Brain pericyte (primary cell): Measurements from ENCODE around the gene TTC9B.

Source experiments
- DNase-seq: peaks from one replicate; pipeline ENCODE4 v3.0.0-alpha.2; 2012; ENCODE audit warnings: low read depth, low spot score

The TTC9B gene

GRCh38 chr19:40217934-40218890, at the start of gene TTC9B:
Gene TTC9B, minus strand, starts transcription at chr19:40218384. Its CDS starts 3 bp downstream, at chr19:40218381.
- no peak for DNase-seq

DNA sequence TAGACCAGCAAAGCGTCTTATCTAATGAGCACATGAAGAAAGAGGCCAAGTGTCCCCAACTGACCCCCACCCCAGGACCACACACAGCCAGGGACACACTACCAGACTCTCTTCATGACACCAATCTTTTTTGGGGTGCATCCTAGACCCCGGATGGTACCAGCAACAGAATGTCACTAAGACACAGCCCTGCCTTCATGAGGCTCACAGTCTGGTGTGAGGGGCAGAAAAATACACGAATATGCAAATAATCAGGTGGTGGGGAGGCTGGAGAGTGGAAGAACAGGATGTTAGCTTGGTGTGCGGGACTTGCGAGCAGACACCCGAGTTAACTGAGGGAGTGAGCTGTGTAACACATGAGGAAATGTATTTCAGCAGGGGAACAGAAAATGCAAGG, 49.4 kb upstream of the TTC9B start:
- no peak for DNase-seq

- DNase-seq, result no peak
These were observed 48.9 kb upstream of the TTC9B start for GRCh38 chr19:40266912-40267600.

- no peak for DNase-seq
These were observed 47.9 kb upstream of the TTC9B start for GRCh38 chr19:40266119-40266518.

DNA sequence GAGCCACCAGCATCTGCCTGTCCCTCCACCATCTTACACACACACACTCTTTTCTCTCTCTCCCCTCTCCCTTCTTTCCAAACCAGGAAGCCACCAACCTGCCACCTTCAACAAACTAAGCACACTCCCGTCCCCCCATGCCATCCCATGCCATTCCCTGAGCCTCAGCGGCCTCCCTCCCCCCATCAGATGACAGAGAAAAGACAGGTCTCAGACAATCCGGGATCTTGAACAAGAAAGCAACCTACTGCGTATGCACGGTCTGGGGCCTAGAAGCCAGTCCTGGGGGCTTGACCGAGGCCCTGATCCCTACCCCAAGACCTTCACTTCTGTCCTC, 47.5 kb upstream of the TTC9B start:
- DNase-seq, result no peak

DNA sequence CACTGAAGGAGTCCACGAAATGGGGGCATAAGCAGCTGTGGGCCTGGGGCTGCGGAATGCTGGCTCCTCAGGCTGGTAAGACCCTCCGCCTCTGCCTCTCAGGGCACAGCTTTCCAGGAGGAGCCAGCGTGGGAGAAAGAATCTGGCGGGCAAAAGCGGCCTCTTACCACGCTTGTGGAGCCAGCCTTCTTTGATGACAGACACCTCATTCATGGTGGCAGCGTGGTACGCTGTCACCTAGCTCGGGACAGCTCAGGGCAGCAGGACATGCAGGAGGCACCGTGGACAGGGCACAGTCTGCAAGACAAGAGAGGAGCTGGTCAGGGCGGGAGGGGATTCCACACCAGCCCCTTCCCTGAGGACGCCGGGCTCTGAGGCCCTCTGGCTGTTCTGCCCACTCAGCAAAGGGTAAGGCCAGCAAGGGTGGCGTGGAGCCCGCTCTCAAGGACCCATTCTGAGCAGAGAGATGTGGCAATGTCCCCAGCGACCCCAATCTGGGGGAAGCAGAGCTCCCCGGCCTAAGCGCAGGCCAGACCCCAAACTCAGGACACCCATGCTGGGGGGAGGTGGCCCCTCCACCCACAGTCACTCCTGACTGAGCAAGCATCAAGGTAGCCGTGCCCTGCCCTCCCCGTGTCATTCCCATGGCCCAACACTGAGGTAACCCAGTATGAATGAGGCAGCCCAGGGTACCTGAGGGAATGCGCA, 47.0 kb upstream of the TTC9B start:
- no peak for DNase-seq

DNA sequence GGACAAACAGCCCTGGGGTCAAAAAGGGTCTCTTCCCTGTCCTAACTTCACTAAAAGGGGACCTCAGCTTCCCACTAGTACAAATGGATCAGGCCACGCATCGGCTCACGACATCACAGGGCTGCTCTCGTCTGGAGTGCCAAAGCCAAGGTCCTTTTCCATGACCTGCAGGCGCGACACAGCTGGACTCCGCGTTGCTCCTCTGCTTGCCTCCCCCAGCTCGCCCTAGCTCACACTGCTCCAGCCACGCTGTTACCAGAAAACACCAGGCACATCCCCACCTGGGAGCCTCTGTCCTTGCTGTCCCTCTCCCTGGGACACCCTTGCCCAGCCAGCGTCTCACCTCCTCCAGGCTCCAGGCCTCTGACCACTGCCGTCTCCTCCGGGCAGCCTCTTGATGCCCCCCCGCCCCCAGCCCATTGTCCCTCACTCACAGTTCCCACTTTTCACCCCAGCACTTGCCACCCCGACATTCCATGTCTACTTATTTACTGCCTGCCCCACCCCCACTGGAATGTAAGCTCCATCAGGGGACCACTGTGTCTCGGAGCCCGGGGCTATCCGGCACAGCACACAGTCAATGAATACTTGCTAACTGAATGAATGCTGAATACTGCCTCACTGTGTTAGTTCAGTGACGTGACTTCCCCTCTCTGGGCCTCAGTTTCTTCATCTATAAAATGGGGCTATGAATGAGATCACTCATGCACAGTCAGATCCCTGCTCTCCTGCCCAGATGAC, 46.3 kb upstream of the TTC9B start:
- DNase-seq, result no peak

- no peak for DNase-seq
These were observed 45.5 kb upstream of the TTC9B start for GRCh38 chr19:40263440-40264313.

DNA sequence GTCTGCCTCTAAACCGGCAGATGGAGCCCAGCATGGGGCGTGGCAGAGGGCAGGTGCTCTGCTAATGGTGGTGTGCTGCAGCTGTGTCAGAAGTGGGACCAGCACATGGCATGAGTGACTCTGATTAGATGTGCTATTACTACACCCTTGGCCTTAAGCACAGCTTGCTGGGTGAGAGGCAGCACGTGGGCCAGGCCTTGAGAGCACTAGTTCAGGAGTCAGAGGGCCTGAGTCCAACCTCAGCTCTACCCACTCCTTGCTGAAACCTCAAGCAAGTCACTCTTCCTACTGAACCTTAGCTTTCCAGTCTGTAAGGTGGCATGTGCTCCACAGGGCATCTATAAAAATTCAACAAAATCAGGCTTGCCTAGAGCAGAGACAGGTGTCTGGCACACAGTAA, 44.2 kb upstream of the TTC9B start:
- no peak for DNase-seq

- DNase-seq, result no peak
These were observed 43.4 kb upstream of the TTC9B start for GRCh38 chr19:40261631-40262030.

DNA sequence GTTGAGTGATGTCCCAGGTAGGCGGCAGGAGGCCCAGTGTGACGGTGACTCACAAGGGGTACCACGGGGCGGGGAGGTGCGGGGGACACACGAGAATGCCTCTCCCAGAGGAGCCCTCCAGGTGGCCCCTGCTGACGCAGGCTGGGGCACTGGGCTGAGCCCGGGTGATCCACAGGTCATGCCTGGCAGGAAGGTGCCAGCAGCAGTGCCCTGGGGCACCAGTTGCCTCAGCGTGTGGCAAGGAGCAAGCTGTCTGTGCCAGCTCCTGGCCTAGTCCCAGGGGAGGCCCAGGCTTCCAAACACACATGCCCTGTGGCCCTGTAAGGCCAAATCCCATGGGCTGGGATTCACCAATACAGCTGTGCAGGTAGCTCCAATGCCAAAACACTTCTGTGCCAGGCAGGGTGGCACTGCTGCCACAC, 38.9 kb upstream of the TTC9B start:
- no peak for DNase-seq

GRCh38 chr19:40256512-40256911, 38.3 kb upstream of the TTC9B start:
- DNase-seq, result no peak

DNA sequence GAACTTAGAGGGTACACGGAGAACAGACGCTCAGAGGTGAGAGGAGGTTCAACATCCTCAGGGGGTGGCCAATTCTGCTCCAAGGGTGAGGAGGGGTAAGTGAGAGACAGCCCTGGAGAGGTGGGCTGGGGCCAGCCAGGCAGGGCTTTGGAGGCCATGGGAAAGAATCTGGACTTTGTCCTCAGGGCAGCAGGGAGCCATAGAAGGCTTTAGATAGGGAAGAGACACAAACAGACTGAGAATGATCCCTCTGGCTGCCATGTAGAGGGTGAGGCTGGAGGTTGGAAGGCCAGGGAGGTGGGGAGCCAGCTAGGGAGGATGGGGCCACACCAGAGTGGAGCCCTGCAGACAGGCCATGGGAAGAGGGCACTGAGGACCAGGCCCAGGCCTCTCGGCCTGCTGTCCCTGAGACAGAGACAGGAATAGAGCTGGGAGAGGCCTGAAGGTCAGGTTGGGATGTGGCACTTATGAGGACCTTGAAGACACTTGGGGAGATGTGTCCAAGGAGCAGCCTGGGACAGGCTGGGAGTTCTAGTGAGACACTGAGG, 37.5 kb upstream of the TTC9B start:
- no peak for DNase-seq

- no peak for DNase-seq
These were observed 36.7 kb upstream of the TTC9B start for GRCh38 chr19:40254714-40255418.

DNA sequence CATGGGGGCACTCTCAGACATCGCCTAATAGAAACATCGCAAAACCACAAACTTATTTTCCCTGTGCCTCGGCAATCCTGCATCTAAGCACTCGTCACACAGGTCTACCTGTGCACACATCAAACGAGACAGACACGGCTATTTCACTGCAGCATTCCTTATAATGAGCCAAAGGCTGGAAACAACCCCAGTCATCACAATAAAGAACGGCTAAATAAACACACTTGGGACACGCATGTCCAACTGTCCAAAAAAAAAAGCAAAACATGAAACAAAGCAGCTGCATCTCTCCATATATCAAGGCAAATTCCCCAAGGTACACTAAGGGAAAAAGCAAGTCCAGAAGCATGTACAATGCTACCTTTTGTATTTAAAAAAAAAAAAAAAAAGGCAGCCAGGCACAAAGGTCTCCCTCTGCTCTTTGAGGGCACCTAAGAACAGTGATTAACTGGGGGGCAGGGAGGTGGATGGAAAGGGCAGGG, 35.5 kb upstream of the TTC9B start:
- no peak for DNase-seq

- no peak for DNase-seq
These were observed 34.2 kb upstream of the TTC9B start for GRCh38 chr19:40252395-40252794.

DNA sequence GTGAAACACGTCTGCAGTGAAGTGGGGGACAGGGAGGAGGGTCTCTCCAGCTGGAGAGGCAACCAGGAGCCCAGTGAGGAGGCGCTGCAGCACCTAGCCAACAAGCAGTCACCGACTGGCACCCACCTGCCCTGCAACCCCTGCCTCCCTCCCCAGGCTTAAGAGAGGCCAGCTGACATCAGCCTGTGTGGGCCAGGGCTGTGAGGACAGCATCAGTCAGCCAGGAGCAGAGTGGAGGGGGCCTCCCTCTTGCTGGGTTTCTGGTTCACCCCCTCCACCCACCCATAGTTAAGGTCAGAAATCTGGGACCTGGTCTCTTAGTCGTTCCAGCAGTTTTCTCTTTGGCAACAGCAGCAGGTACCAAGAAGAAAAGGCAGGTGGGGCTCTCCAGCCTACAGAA, 33.8 kb upstream of the TTC9B start:
- DNase-seq, result no peak

- DNase-seq, result no peak
These were observed 33.1 kb upstream of the TTC9B start for GRCh38 chr19:40251244-40251643.

GRCh38 chr19:40249781-40250180, 31.6 kb upstream of the TTC9B start:
- DNase-seq, result no peak

DNA sequence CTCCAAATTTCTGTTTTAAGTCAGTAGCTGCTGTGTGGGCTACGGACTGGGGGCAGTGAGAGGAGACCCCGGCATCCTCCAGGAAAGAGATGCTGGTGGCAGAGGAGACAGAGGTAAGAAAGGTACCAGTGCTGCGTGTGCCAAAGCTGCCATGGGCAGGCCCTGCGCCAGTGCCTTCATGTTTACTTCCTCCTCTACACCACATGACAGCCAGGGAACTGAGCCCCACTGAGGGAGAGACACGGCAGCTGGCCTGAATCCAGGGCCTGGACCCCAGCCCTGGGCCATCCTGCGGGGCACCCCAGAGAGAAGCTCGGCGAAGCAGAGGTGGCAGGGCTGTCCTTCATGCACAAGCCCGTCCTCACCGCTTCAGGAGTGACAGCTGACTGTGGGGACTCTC, 31.0 kb upstream of the TTC9B start:
- DNase-seq, result no peak
